ENCODE results near the gene WWP2. TPM values are rescaled to one million over a fixed set of nuclear protein-coding genes. Genes with fewer than 3 reads are reported as not detected.
"Not testable (repeated sequence)": the region's sequence is repeated elsewhere in the genome, so short reads cannot be mapped to it uniquely, and the experiment has no call there.

WWP2 gene
- total and polyA plus RNA-seq, 7 donors = 11.4 to 59.0 (median 23.9) TPM

DNA sequence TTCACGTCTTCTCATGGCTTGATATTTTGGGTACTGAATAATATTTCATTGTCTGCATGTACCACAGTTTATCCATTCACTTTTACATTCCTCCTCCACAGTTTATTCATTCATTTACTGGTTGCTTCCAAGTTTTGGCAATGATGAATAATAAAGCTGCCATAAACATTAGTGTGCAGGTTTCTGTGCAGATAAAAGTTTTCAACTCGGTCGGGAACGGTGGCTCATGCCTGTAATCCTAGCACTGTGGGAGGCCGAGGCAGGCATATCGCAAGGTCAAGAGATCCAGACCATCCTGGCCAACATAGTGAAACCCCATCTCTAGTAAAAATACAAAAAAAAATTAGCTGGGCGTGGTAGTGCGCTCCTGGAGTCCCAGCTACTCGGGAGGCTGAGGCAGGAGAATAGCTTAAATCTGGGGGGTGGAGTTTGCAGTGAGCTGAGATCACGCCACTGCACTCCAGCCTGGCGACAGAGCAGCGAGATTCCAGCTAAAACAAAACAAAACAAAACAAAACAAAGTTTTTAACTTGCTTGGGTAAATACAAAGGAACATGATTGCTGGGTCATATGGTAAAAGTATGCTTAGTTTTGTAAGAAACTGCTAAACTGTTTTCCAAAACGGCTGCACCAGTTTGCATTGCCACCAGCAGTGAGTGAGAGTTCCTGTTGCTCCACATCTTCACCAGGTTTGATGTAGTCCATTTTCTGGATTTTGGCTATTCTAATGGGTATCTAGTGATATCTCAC, 89.5 kb downstream of the WWP2 start:
- Histone ChIP-seq H3K4me1 (peaks cover 0 to 44% (median 32%) of the 10 kb centered on the region in 4 donors), H3K9me3 (no peaks in the 10 kb centered on the region), H3K36me3 (no peaks in the 10 kb centered on the region), H3K27me3 (no peaks in the 10 kb centered on the region), H3K4me3 (no peak overlapping the region), H3K27ac (peak overlapping the region in 1 of 4 donors; percentile 43)
- 70 to 82% methylated on average over 13 of the region's 13 CpGs for WGBS, 2 donors
- no peak for TF ChIP-seq POLR2A (IDR thresholded peaks at IDR 0.05)
- TF ChIP-seq EP300 (IDR thresholded peaks at IDR 0.05) = no peak
- TF ChIP-seq, protein P1, sequence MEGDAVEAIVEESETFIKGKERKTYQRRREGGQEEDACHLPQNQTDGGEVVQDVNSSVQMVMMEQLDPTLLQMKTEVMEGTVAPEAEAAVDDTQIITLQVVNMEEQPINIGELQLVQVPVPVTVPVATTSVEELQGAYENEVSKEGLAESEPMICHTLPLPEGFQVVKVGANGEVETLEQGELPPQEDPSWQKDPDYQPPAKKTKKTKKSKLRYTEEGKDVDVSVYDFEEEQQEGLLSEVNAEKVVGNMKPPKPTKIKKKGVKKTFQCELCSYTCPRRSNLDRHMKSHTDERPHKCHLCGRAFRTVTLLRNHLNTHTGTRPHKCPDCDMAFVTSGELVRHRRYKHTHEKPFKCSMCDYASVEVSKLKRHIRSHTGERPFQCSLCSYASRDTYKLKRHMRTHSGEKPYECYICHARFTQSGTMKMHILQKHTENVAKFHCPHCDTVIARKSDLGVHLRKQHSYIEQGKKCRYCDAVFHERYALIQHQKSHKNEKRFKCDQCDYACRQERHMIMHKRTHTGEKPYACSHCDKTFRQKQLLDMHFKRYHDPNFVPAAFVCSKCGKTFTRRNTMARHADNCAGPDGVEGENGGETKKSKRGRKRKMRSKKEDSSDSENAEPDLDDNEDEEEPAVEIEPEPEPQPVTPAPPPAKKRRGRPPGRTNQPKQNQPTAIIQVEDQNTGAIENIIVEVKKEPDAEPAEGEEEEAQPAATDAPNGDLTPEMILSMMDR (IDR thresholded peaks at IDR 0.05) = no peak
- TF ChIP-seq POLR2AphosphoS5 (IDR thresholded peaks at IDR 0.05) = no peak
- DNase-seq = no peak
- intact Hi-C loops (cut with DNase I) = no loop called here

DNA sequence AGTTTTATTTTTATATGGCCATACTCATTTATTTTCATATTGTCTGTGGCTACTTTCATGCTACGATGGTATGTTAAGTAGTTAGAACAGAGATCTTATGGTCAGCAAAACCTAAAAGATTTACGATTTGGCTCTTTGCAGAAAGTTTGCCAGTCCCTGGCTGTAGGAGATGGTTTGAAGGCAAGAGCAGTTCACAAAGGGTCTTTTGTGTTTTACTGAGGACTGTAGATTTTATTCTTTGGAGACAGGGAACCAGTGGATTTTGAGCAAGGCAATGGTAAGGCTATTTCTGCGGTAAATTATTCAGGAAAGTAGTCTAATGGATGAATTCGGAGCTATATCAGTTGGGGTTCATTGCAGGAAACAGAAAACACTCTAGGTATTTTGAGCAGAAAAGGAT, 90.7 kb downstream of the WWP2 start:
- WGBS, 2 donors = 74 to 87% methylated on average over 4 of the region's 4 CpGs
- Histone ChIP-seq H3K4me1 (peaks cover 0 to 38% (median 28%) of the 10 kb centered on the region in 4 donors), H3K27me3 (no peaks in the 10 kb centered on the region), H3K36me3 (no peaks in the 10 kb centered on the region), H3K4me3 (no peak overlapping the region), H3K27ac (no peak overlapping the region), H3K9me3 (no peaks in the 10 kb centered on the region)
- DNase-seq = no peak
- no peak for TF ChIP-seq POLR2AphosphoS5 (IDR thresholded peaks at IDR 0.05)
- TF ChIP-seq EP300 (IDR thresholded peaks at IDR 0.05) = no peak
- TF ChIP-seq POLR2A (IDR thresholded peaks at IDR 0.05) = no peak
- TF ChIP-seq, protein P1 (IDR thresholded peaks at IDR 0.05) = no peak
- intact Hi-C loops (cut with DNase I) = no loop called here

- H3K4me3 ChIP-seq = no peak overlapping the region
- peaks cover 0 to 32% (median 21%) of the 10 kb centered on the region in 4 donors for H3K4me1 ChIP-seq
- no peak for DNase-seq
- no peaks in the 10 kb centered on the region for H3K36me3 ChIP-seq
- 95 to 97% methylated on average over 6 of the region's 6 CpGs for WGBS, 2 donors
- TF ChIP-seq EP300 (IDR thresholded peaks at IDR 0.05) = no peak
- TF ChIP-seq POLR2AphosphoS5 (IDR thresholded peaks at IDR 0.05) = no peak
- TF ChIP-seq, protein P1 (IDR thresholded peaks at IDR 0.05) = no peak
- TF ChIP-seq POLR2A (IDR thresholded peaks at IDR 0.05) = no peak
- no peak overlapping the region for H3K27ac ChIP-seq
- no peaks in the 10 kb centered on the region for H3K27me3 ChIP-seq
- no peaks in the 10 kb centered on the region for H3K9me3 ChIP-seq
- intact Hi-C loops (cut with DNase I) = no loop called here
Measured at GRCh38 chr16:69853481-69853880, 91.3 kb downstream of the WWP2 start.

DNA sequence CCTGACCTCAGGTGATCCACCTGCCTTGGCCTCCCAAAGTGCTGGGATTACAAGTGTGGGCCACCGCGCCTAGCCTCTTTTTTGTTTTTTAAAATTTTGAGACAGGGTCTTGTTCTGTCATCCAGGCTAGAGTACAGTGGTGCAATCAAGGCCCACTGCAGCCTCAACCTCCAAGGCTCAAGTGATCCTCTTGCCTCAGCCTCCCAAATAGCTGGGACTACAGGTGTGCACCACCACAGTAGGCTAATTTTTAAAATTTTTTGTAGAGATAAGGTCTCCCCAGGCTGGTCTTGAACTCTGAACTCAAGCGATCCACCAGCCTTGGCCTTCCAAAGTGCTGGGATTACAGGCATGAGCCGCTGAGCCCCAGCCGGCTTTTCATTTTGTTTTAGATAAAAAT, 92.6 kb downstream of the WWP2 start:
- DNase-seq; H3K27me3 ChIP-seq; H3K36me3 ChIP-seq; intact Hi-C loops (cut with DNase I); H3K4me3 ChIP-seq; H3K9me3 ChIP-seq; H3K27ac ChIP-seq: not testable (repeated sequence)
- 95 to 98% methylated on average over 5 of the region's 5 CpGs for WGBS, 2 donors
- peaks cover 0 to 25% (median 16%) of the 10 kb centered on the region in 4 donors for H3K4me1 ChIP-seq

- Histone ChIP-seq H3K27me3 (no peaks in the 10 kb centered on the region), H3K4me3 (no peak overlapping the region), H3K4me1 (peaks cover 0 to 28% (median 15%) of the 10 kb centered on the region in 4 donors), H3K36me3 (no peaks in the 10 kb centered on the region), H3K9me3 (no peaks in the 10 kb centered on the region), H3K27ac (no peak overlapping the region)
- no peak for DNase-seq
- intact Hi-C loops (cut with DNase I) = no loop called here
- TF ChIP-seq EP300 (IDR thresholded peaks at IDR 0.05) (no peak), POLR2A (IDR thresholded peaks at IDR 0.05) (no peak), POLR2AphosphoS5 (IDR thresholded peaks at IDR 0.05) (no peak)
- TF ChIP-seq, protein P1 (IDR thresholded peaks at IDR 0.05) = no peak
- WGBS, 2 donors = 69 to 84% methylated on average over 2 of the region's 2 CpGs
Measured at GRCh38 chr16:69855592-69855991, 93.5 kb downstream of the WWP2 start.

Measured in sigmoid colon (tissue), 7 donors.